Cardiac fibroblast (primary cell): Measurements from ENCODE around the gene COX11.

Experiments used
- DNase-seq, 2 donors: peaks; one replicate each; pipeline versions ENCODE4 v3.0.0 to v3.0.0-alpha.2; 2010; ENCODE audit warnings: low read depth in 2 of 2
- H3K4me3 ChIP-seq, 2 donors: replicated peaks in 1 of 2; 1 replicate in 1 of 2; 2 replicates in 1 of 2; pipeline ENCODE4 v1.5.1; 2011; ENCODE audit warnings: low read depth in 2 of 2, low read length in 2 of 2, mild to moderate bottlenecking in 2 of 2, moderate library complexity in 1 of 2
- CTCF ChIP-seq: IDR thresholded peaks from one replicate; pipeline ENCODE4 v1.5.1; 2011; ENCODE audit warnings: low read depth, mild to moderate bottlenecking, low read length, inconsistent platforms

COX11 gene

GRCh38 chr17:54919425-54919824 is 49.0 kb downstream of the COX11 start:
- no peak overlapping the region for H3K4me3 ChIP-seq
- no peak for TF ChIP-seq CTCF
- no peak for DNase-seq

DNA sequence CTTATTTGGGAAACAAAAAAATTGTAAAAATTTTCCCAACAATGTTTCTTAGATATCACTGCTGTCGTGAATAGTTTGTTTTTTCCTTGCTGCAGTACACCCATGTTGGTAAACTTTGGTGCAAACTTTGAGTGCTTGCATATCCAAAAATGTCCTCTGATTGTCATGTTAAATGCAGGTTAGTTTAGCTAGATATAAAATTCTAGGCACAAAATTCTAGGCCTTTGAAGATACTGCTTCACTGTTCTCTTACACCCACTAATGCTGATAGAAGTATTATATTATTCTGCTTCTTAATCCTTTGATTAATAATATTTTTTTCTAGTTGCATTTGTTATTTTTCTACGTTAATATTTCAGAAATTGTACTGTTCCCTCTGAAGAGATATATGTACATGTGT is 51.7 kb downstream of the COX11 start:
- no peak for TF ChIP-seq CTCF
- no peak for DNase-seq

More for the DNA sequence above, 51.7 kb downstream of the COX11 start:
- no peak overlapping the region for H3K4me3 ChIP-seq
